HG02759 (cell line): ENCODE data around the gene ATP2A3.
"Not testable (repeated sequence)": the region's sequence is repeated elsewhere in the genome, so short reads cannot be mapped to it uniquely, and the experiment has no call there.

Experiments used
- ATAC-seq: cut with Tn5 transposase; IDR thresholded peaks from one replicate; pipeline ENCODE4 v1.9.1; 2021; ENCODE audit warnings: mild to moderate bottlenecking, moderate library complexity; ENCODE audit not compliant: unreplicated experiment

Gene ATP2A3

GRCh38 chr17:3956983-3957382 lies 7.3 kb downstream of the ATP2A3 start:
- no peak for ATAC-seq

GRCh38 chr17:3956327-3956957 lies 7.8 kb downstream of the ATP2A3 start:
- ATAC-seq = no peak

- no peak for ATAC-seq
Observed at GRCh38 chr17:3955673-3955988, 8.6 kb downstream of the ATP2A3 start.

GRCh38 chr17:3954976-3955672 lies 9.1 kb downstream of the ATP2A3 start:
- no peak for ATAC-seq

DNA sequence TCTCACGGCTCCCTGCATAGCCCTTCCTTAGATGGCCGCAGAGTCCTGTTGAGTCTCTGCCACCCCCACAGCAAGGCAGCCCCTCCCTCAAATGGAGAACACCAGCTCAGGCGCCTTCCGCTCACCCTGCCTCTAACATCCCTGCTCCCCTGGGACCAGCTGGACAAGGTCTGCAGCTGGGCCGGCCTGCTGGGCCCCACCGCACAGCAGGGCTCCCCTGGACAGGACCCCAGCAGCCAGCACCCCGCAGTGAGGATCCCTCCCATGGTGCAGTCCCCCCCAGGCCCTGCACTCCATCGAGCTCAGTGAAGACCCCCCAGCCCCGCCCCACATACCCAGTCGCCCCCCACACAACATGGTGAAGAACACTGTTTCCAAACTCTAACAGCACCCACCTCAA lies 10.2 kb downstream of the ATP2A3 start:
- ATAC-seq = no peak

- no peak for ATAC-seq
Observed at GRCh38 chr17:3953542-3953941, 10.7 kb downstream of the ATP2A3 start.

- no peak for ATAC-seq
Observed at GRCh38 chr17:3952186-3952585, 12.1 kb downstream of the ATP2A3 start.

DNA sequence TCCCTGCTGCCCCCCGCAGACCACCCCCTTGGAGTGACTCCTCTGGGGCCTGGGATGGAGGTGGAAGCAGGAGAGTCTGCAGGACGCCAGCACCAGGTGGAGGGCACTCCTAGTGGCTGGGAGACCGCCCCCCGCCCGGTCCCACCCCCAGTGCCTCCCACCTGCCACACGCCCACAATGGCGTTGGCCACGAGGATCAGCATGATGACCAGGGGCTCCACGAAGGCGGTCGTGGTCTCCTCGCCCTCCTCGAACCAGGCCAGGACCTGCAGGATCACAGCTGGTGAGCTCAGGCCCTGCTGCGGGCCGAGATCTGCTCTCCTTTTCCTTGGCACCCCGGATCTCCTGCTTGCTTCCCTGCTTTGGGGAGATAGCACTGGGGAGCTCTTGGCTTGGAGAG lies 12.8 kb downstream of the ATP2A3 start:
- ATAC-seq = no peak

DNA sequence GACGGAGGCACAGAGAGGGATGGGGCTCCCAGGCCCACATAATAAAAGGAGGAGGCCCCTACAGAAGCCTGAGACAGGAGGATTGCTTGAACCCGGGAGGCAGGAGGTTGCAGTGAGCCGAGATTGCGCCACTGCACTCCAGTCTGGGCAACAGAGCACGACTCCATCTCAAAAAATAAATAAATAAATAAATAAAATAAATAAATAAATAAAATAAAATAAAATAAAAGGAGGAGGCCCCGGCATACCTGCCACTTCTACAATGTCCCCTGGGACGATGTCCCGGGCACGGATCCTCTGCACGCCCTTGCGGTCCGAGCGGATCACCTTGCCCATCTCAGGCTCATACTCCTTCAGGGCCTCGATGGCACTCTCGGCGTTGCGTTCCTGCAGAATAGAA lies 13.2 kb downstream of the ATP2A3 start:
- ATAC-seq = no peak

DNA sequence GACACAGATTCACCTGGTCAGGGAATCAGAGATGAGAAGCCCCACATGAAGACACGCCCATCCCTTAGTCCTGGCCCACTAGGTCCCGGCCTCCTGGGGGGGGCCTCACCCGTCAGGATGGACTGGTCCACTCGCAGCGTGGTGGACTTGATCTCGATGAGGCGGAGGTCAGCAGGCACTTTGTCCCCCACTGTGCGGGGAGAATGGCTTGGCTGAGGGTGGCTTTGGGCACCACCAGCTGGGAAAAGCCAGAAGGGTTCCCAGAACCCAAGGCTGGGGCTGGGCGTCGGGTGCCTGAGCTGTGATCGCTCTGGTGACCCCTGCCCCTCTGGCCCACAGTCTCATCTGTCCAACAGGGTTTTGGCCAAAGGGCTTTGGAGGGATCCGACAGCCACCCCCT lies 13.7 kb downstream of the ATP2A3 start:
- ATAC-seq = no peak

DNA sequence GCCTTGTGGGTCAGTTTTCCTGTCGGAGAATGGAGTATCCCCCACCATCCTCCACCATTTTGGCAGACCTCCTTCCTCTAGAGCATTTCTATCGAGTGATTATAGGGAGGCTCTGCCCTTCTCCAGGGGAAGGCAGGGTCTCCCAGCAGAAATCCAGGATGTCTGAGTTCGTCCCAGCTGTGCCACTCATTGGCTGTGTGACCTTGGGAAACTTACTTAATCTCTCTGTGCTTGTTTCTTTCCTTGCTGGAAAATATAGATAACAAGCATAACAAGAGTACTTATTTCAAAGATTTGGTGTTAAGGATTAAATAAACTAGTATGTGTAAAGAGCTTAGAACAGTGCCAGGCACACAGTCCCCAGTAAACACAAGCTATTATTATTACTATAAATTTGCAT lies 14.8 kb downstream of the ATP2A3 start:
- no peak for ATAC-seq

DNA sequence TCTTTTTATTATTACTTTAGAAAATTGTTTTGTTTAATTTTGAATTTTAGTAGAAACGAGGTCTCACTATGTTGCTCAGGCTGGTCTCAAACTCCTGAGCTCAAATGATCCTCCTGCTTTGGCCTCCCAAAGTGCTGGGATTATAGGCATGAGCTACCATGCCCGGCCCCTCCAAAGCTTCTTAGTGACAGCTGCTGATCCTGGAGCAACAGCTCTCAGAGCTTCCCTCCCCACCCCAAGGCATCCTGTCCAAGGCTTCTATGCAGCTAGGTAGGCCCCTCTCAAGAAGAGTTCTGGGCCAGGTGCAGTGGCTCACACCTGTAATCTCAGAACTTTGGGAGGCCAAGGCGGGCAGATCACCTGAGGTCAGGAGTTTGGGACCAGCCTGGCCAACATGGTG lies 15.7 kb downstream of the ATP2A3 start:
- not testable (repeated sequence) for ATAC-seq

DNA sequence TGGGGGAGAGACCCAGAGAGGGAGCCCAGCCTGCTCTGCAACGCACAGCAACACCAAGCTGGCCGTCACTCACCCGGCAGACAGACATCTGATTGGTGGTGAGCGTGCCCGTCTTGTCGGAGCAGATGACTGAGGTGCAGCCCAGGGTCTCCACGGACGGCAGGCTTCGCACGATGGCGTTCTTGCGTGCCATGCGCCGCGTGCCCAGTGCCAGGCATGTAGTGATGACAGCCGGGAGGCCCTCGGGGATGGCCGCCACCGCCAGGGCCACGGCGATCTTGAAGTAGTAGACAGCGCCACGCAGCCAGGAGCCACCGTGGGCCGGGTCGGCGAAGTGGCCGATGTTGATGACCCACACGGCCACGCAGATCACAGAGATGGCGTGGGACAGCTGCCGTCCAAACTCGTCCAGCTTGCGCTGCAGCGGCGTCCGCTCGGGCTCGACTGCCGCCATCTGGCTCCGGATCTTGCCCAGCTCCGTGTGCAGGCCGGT lies 16.9 kb downstream of the ATP2A3 start:
- no peak for ATAC-seq

GRCh38 chr17:3946711-3947235 lies 17.5 kb downstream of the ATP2A3 start:
- no peak for ATAC-seq

DNA sequence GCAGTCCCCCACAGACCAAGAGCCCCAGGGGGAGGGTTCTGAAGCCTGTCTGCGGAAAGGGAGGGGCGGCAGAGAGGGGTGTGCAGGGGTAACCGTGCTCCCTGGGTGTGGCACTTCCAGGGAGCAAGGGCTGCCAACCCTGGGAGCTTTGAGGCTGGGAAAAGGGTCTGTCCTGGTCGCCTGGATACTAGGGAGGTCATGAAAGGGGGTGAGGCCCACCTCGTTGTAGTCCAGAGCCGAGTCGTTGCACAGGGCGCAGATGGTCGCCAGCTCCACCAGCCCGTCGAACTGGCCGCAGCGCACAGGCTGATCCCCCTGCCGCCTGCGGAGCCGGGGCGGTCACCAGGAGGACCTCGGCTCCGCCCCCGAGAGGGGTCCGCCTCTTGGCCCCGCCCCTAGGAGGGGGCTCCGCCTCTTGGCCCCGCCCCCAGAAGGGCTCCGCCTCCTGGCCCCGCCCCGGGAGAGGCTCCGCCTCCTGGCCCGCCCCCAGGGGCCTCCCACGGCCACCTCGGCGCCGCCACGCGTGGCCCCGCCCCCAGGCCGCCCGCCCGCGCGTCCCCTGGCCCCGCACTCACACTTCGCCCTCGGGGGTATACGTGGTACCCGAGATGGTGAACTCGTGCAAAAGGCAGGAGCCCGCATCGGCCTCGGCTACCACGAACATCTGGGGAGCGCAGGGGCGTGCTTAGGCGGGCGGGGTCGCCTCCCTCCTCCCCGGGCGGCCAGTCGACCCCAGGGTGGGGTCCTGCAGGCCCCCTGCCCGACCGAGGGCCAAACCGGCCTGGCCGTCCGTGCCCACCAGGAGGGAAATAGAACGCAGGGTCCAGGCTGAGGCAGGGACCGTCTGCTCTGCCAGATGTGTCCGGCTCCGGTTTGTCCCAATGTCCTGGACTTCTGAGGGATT lies 19.5 kb downstream of the ATP2A3 start:
- no peak for ATAC-seq

DNA sequence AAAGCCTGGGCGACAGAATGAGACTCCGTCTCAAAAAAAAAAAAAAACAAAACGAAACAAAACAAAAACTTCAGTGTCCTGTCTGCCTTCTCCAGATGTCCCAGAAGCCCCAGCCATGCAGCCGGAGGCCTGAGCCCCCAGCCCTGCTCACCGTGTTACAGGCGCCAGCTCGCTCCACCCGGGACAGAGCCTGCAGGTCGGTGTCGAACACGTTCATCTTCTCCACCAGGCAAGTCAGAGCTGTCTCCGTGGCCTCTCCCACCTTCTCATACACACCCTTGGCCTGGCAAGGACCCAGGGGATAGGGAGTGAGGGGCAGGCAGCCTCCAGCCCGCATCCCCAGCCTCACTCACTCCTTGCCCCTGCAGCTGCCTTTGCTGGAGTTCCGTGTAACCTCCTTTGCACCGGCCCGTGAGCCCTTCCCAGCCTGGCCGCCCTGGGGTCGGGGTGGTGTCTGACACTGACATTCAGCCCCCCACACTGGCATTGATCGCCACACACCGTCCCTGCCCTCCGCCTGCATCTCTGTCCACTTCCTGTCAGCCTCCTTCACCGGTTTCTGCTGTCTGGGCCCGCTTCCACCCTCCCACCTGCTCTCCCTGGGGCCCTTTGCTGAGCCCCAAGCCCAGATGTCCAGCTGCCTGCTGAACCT lies 20.9 kb downstream of the ATP2A3 start:
- ATAC-seq = no peak

GRCh38 chr17:3940965-3941698 lies 23.1 kb downstream of the ATP2A3 start:
- no peak for ATAC-seq

- ATAC-seq = no peak
Observed at GRCh38 chr17:3937359-3937758, 26.9 kb downstream of the ATP2A3 start.

DNA sequence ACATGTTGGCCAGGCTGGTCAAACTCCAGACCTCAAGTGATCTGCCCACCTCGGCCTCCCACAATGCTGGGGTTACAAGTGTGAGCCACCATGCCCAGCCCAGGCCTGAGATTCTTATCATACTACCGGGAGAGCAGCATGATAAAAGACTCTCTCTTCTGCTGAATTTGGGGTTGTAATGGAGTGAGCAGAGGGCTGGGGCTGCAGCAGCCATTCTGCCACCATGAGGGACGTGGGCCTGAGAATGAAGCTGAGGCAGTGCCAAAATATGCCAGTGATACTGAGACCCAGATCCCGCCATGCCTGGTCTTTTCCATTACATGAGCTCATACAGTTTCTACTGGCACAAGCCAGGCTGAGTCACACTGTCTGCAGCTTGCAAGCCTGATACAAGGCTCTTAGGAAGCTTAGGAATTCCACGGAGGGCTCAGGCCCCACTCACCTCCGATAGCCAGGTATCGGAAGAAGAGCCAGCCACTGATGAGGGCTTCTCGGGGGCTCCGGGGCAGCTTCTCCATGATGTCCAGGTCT lies 28.3 kb downstream of the ATP2A3 start:
- ATAC-seq = no peak

- ATAC-seq = no peak
Observed at GRCh38 chr17:3935140-3935542, 29.1 kb downstream of the ATP2A3 start.
